Erythroblast (primary cell): ENCODE data around the gene RPS19.

Experiments used
- GATA1 ChIP-seq: IDR thresholded peaks from 2 replicates; pipeline ENCODE4 v1.6.1; 2011; ENCODE audit warnings: low read depth, mild to moderate bottlenecking, control low read depth, low read length, moderate library complexity
- POLR2A ChIP-seq: IDR thresholded peaks from 2 replicates; pipeline ENCODE4 v1.6.1; 2011; ENCODE audit warnings: mild to moderate bottlenecking, low read length

- TF ChIP-seq POLR2A: no peak
- TF ChIP-seq GATA1: no peak
These were observed 8.9 kb downstream of the RPS19 start for GRCh38 chr19:41868989-41869300.
